HG03196 (cell line): ENCODE data around the gene TXNIP.

Experiments used
- ATAC-seq: cut with Tn5 transposase; IDR thresholded peaks from one replicate; pipeline ENCODE4 v1.9.1; 2021; ENCODE audit not compliant: unreplicated experiment

Gene TXNIP

DNA sequence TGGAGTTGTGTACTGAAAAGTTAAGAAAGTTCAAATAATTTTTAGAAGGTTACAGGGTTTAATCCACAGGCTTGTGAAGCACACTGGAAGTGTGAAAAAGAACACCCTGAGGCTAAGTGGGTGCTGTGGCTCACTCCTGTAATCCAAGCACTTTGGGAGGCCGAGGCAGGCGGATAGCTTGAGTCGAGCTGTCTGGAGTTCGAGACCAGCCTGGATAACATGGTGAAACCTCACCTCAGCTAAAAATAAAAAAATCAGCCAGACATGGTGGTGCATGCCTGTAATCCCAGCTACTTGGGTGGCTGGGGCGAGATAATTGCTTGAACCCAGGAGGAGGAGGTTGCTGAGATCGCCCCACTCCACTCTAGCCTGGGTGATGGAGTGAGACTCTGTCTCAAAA lies 9.8 kb downstream of the TXNIP start:
- ATAC-seq: no peak

DNA sequence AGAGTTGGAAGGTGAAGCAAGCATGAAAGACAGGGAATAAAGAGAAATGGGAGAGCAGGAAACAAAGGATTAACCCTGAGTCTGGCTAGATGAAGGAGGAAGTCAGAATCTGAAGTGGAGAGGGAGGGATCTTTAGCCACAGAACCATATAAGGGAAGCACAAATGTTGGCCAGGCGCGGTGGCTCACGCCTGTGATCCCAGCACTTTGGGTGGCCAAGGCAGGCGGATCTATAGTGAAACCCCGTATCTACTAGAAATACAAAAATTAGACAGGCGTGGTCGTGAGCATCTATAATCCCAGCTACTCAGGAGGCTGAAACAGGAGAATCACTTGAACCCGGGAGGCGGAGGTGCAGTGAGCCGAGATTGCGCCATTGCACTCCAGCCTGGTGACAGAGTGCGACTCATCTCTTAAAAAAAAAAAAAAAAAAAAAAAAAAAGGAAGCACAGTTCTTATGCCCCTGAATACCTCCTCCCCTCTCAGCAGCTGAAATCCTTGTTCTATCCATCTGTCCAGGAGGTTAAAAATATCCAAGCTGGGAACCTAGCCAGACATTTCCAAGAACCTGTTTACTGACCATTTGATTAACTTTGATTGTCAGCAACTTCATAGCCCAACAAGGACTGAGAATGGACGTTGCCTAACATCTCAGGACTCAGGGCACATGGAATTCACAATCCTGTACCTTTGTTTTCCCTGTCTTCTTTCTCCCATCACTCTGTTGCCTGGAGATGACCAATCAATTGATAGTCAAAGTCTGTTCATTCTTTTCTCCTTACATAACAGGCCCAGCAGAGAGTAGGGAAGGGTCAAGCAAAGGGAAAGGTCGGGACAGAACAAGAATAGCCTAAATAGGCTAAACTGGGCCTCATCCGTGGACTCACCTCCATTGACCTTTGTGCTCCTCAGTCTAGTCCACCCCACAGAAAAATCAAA lies 10.6 kb downstream of the TXNIP start:
- ATAC-seq: no peak

DNA sequence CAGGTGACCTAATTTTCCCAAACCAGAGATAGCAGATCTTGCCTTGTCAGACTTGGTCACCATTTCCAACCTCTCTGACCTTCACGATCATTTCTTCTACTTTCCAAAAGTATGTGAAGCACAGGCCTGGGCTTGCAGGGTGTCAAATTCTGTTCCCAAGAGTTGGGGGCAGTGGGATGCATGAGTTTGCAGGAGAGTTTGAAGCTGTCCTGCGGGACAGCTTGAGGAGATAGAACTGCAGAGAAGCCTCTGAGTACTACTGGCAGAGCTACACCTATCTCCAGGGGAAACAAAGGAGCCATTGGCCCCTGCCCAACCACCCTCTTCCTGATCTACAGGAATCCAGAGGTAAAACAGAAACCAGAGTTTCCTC lies 11.3 kb downstream of the TXNIP start:
- ATAC-seq: no peak

DNA sequence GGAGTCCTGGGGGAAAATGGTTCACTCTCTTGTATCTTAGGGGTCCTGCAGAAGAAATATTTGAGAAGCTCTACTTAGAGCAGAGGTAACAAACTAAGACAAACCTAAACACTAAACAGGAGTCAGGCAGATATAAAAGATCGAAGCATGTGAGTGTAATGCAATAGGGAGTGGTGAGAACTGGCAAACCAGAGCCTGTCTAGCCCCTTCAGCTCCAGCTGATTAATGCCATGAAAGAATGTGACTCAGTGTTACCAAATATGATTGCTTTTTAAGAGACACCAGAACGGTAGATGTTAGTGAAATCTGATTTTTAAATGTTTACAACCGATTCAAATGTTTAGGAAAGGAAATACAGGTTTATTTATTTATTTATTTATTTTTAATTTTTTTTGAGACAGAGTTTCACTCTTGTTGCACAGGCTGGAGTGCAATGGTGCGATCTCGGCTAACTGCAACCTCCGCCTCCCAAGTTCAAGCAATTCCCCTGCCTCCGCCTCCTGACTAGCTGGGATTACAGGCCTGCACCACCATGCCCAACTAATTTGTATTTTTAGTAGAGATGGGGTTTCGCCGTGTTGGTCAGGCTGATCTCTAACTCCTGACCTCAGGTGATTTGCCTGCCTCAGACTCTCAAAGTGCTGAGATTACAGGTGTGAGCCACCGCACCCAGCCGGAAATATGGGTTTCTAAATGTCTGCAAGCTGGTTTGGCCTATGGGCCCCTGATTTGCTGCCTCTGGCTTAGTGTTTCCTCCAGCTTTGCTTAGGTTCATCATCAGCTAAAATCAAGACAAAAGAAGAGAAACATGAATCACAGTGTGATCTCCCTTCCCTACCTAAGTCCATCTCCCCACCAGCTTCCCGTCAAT lies 12.2 kb downstream of the TXNIP start:
- ATAC-seq: no peak

DNA sequence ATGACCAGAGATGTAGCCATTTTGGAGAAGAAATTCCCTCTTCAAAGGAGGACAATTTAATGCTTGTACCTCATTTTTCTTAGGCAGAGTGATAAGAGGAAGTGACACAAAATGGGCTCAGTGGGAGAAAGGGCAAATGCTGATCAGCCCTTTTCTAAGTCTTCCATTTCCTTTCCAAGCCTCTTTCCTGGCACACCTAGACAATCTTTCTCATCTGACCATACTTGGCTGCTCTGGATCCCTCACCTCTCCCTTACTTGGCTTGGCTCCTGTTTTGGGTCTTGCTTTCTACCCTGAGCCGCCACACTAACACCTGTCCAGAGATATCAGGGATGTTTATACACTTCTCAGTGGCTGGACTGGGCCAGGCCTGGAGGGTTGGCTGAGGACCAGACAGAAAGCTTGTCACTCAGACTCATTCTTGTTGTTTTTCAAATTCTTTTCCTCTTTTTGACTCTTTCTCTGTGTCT lies 13.1 kb downstream of the TXNIP start:
- ATAC-seq: no peak

DNA sequence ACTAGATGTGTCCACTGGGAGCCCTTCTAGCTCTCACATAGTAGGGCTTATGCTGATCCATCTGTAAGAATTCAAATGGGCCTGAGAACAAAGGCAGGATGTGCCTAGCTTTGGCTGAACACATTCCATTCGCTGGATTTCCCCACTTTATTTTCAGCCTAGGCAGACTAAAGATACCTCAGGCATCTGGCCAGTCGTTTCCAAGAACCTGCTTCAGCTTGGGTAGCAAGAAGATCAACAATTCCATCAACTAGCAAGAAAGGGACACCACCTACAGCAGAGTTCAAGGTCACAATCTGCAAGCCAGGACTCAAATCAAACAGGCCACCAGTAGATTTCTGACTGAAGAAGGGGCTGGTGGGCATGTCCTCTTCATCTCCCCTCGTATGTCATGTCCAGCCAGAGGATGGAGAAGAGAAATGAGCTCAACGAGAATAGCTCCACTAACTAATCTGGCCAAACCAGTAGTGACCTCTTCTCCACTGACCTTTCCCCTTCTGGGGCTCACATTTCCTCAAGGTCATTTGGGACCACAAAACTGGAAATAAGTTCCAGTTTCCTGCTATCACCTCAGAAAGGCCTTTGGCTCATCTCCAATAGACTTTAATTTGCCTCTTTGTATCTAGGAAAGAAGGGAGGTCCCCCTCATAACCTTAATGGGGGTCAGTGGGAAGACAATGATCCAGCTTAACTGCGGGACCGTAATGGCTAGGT lies 14.2 kb downstream of the TXNIP start:
- ATAC-seq: no peak

DNA sequence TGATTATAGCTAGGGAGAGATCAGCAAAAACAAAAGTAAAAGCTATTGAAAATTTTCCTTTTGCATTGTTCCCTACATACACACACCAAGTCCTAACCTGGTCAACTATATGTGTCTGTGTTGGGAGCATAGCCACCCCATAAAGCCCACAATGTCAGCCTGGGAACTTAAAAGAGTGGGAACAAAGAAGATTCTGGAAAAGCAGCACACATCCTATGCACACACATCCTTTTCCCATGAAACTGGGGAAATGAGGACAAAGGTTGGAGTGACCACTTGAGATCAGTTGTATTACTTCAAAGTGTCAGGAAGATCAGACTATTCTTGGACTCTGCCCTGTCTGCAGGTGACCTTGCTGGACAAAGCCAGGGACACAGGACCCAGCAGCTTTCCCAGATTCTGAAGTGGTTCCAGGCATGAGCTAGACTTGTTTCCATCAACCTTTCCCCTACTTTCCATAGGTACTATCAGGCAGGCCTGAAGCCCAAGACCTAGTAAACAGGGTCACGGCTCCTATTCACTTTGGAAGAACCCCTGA lies 15.9 kb downstream of the TXNIP start:
- ATAC-seq: no peak

DNA sequence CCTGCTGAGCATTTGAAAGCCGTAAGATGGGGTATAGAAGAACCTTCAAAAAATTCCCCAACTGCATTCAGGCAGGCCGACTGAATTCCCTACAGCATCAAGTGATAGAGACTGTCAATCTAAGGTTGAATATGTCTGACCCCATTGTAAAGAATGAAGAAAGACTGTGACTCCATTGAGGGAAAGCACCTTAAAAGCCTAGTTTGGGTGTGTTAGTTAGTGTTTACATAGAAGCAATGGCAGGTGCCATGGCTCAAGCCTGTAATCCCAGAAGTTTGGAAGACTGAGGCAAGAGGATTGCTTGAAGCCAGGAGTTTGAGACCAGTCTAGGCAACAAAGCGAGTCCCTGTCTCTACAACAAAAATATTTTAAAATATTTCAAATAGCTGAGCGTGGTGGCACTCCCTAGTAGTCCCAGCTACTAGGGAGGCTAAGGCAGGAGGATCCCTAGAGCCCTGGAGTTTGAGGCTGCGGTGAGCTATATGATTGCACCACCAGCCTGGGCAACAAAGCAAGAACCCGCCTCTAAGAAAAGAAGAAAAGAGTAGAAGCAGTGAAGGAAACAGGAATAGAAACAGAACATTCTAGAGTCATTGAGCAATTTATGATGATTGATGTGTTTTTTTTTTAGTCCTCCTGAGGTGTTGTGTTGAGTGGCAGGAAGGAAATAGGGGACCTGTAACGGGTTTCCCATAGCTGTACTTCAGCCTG lies 16.5 kb downstream of the TXNIP start:
- ATAC-seq: peak; percentile 14

DNA sequence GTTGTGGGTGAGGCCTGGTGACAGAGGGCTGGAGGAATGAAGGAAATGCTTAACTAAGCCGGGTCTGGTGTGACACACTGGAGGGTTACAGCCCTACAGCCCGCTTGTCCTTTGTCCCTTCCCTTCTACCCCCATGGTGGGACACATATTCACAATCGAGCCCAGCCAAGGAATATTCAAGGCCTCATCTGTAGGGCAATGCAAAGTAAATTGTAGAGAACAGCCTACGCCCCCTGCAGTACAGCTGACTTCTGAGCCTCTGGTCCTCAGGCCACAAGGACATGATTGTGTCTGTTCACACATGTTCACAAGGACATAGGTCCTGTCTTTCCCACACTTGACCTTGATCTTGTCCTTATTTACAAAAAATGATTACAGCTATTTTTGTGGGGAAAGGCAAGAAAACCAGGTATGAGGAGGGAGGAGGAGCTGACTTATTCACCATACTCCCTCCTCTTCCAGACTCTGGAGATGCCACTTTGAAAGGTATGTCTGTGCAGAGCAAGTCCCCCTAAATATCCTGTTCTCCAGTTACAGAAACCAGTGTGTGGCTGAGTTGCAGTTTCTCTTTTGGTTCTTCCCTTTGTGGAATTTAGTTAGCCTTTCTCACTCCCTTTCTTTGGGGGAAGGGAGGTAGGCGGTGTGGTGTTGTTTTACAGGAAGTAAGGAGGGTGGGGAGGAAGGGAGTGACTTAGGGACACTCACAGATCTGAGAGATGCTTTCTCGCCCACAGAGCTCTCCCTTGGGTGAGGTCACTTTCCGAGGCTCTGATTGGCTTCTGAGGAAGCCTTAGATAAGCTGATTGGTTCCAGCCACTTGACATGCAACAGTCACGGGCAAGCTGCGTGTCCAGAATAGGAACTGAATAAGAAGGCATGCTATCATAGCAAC lies 17.3 kb downstream of the TXNIP start:
- peak; percentile 86 for ATAC-seq

DNA sequence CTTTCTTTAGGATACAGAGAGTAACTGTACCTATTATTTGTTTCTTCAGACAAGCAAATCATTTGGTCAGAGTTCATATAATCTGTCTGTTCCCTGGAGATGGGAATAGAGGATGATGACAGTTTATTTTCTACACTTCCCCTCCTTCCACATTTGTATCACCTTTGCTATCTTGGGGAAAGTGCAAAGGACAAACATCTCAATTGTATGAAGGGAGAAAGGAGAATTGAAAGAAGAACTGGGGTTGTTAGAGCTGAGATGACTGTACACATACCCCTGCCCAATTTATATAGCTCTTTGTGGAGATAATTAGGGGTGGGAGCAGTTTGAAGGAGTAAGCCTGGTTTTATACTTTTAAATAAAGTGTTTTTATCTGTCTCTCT lies 17.9 kb downstream of the TXNIP start:
- ATAC-seq: no peak

DNA sequence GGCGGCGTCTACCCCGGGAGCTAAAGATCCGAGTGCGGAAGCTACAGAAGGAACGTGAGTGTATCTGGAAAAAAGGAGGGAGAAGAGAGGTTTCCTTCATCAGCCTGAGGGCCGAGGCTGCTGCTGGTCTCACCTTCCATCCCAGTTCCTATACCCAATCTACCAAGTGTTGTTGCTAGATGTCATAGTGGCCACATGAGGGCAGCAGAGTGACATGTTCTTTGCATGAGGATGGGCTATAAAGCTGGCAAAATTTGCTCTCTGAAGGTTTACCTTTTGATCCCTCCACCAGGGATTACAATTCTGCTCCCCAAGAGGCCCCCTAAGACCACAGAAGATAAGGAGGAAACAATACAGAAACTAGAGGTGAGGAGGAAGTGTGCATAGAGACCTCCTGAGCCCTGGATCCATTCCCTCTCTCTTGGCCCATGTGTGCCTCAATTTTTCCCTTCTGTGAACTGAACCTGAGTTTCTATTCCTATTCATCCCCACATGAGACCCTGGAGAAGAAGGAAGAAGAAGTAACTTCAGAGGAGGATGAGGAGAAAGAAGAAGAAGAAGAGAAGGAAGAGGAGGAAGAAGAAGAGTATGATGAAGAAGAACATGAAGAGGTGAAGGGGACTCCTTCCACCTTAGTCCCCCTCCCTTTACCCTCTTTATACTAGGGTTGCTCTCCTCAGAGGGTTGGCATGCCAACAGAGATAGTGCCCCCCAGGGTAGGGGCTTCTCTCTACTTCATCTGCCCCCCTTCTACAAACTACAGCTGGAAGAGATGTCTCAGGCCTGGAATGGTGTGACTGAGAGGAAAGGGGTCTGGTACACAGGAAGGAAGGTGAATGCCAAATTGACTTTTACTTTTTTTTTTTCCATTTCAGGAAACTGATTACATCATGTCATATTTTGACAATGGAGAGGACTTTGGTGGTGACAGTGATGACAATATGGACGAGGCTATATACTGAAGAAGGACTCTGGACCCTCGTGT lies 18.6 kb downstream of the TXNIP start:
- peak; percentile 28 for ATAC-seq

DNA sequence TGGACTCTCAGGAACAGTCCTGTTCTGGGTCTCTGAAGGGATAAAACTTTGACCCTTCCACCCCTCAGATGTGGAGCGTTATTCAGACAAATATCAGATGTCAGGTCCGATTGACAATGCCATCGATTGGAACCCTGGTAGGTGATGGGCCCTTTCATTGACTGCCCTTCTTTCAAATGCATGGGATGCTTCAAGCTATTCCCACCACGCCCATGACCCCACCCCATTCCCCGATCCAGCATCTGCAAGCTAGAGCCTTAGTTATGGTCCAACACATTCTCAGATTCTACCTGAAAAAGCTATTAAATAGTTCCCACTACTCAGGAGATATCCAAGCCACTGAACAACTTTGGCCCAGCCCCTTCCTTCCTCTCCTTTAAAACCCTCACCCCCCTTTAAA lies 19.4 kb downstream of the TXNIP start:
- no peak for ATAC-seq

DNA sequence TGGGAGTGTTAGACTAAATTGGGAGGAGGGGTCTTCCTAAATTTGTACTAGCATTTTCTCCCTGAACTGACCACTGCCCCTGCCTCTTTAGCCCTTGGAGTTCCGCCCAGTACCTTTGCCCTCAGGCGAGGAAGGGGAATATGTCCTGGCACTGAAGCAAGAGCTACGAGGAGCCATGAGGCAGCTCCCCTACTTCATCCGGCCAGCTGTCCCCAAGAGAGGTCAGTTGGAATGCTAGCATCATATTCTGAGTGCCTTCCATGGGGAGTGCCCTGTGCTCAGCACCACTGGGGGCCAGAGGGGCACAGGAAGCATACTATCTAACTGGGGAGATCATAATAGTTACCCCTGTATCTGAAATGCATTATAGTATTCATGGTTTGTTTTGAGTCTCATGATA lies 21.2 kb downstream of the TXNIP start:
- no peak for ATAC-seq

DNA sequence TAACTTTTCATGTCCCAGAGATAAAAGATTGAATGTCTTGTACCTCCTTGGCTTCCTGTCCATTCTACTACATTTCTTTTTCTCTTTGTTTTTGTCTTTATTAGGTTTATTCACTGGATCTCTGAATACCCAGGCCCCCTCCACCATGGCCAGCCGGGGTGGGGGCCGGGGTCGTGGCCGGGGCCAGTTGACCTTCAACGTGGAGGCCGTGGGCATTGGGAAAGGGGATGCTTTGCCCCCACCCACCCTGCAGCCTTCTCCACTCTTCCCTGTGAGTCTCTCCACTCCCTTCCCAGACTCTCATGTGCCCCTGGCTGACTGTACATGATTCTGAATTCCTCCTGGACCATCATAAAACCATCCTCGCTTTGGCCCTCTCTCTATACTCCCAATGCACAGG lies 21.7 kb downstream of the TXNIP start:
- no peak for ATAC-seq

DNA sequence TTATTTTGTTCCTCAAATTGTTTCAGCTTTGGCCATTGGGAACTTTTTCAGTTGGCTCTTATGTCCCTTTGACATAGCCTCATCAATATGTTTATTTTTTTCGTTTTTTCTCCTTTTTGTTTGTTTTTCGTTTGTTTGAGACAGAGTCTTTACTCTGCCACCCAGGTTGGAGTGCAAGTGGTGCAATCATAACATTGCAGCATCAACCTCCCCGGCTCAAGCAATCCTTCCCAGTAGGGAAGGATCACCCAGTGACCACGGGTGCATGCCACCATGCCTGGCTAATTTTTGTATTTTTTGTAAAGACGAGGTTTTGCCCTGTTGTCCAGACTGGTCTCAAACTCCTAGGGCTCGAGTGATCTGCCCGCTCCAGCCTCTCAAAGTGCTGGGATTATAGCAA lies 23.8 kb downstream of the TXNIP start:
- ATAC-seq: no peak

DNA sequence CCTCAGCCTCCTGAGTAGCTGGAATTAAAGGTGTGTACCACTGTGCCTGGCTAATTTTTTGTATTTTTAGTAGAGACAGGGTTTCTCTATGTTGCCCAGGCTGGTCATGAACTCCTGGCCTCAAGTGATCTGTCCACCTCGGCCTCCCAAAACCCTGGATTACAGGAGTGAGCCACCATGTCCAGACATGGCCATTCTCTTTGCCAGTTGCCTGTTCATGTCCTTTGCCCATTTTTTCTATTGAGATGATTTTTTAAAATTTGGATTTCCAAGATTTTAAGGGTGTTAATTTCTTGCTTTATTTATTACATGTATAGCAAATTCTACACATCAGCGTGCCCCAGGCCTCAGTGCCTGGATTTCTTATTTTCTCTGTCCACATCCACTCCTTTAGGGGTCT lies 29.1 kb downstream of the TXNIP start:
- no peak for ATAC-seq

DNA sequence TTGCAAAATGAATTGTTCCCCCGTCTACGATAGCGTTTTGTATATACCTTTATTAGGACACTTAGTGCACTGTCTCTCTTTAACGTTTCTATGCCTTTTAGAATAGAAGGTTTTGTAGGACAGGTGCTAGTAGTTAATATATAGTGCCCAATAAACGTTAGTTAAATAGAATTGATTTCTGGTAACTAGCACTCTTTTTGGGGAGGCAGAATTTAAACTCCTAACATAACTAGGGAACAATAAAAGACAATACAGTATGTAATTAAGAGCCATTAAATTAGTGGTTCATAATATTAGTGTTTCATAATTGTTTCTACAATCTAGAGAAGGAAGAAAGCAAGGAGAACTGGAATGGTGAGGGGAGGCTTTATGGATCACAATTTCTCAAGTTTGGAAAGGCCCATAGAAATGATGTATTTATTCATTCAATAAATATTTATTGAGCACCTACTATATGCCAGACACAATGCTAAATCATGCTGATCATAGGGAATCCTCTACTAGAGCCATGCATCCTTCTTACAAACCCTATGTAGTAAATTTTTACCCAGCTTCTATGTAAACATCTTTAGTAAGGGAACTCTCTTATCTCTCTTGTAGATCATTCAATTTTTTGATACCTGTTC lies 31.1 kb downstream of the TXNIP start:
- ATAC-seq: no peak
